ENCODE measurements around the gene DAPK1. TPM values are rescaled to one million over a fixed set of nuclear protein-coding genes. Genes with fewer than 3 reads are reported as not detected.

Gene DAPK1
- total RNA-seq, 1 donor from 2014 or later = 24.6 TPM

DNA sequence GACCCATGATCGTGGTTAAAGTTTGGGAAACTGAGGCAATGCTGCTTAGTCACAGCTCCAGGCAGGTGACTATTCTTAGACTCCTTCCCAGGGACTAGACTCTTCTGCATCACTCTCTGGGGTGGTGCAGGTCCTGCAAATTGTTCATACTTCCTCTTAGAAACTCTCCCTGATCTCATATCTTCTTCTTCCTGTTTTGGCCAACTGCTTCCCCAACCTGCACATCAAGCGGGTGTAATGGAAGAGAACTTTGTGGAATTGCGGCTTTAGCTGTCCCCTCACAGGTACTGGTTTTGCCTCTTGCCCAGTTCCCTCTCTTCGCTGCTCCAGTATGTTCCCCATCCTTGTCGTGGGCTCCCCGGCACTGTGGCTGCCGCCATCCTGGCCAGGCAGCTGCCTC lies 116.7 kb downstream of the DAPK1 start:
- H3K9me3 ChIP-seq = no peaks in the 10 kb centered on the region
- no peak overlapping the region for H3K27ac ChIP-seq
- H3K36me3 ChIP-seq = no peaks in the 10 kb centered on the region
- H3K27me3 ChIP-seq = no peaks in the 10 kb centered on the region
- DNase-seq (ENCODE audit: extremely low spot score in 2 of 2) = no peak
- no peaks in the 10 kb centered on the region for H3K4me1 ChIP-seq
- H3K4me3 ChIP-seq = no peak overlapping the region
- intact Hi-C loops (cut with DNase I) = no loop called here
- TF ChIP-seq, protein P1, sequence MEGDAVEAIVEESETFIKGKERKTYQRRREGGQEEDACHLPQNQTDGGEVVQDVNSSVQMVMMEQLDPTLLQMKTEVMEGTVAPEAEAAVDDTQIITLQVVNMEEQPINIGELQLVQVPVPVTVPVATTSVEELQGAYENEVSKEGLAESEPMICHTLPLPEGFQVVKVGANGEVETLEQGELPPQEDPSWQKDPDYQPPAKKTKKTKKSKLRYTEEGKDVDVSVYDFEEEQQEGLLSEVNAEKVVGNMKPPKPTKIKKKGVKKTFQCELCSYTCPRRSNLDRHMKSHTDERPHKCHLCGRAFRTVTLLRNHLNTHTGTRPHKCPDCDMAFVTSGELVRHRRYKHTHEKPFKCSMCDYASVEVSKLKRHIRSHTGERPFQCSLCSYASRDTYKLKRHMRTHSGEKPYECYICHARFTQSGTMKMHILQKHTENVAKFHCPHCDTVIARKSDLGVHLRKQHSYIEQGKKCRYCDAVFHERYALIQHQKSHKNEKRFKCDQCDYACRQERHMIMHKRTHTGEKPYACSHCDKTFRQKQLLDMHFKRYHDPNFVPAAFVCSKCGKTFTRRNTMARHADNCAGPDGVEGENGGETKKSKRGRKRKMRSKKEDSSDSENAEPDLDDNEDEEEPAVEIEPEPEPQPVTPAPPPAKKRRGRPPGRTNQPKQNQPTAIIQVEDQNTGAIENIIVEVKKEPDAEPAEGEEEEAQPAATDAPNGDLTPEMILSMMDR (IDR thresholded peaks at IDR 0.05) = no peak
- no peak for TF ChIP-seq POLR2AphosphoS5 (IDR thresholded peaks at IDR 0.05; ENCODE audit: insufficient read depth in 1 of 2, low read depth in 1 of 2)
- no peak for TF ChIP-seq POLR2A (IDR thresholded peaks at IDR 0.05)

DNA sequence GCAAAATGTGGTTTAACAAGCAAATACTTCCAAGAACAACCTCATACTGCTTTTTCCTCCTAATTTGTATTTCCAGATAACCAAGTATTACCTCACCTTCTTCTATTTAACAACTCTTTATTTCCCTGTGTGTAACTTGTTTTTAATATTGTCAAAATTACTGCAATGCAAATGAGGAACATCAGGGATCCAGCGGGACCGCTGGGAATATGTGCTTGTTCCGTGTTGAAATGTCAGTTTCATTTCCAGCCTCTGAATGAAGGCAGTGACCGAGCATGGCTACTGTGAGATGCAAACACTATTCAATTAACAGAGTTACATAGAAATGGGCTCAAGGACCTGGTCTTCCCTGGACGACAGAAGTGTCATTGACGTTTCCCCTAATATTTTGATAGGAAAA lies 117.5 kb downstream of the DAPK1 start:
- intact Hi-C loops (cut with DNase I) = no loop called here

DNA sequence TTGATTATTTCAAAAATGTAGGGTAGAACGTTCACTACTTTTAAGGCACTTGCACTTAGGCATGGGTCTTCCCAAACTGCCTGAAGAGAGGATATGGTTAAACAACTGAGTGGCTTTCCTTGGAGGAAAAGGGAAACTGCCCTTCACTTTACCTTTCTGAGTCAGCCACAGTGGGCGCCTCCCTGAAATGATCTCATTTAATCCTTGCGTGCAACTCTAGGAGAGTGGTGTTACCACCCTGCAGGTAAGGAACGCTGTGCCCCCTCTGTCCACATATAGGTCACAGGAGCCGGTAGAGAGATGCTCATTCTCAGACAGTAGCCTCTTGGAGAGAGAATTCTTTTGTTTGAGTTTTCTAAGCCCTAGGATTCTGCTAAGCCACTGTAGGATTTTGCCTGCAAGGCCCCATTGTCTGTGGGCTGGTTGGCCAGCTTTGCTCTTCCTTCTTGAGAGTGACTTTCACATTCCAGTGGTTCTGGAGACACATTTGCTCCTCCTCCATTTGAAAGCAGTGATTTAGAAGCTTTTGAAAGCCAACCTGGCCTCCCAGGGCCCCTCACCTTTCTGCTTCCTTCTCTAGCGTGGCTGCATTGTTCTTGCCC lies 118.0 kb downstream of the DAPK1 start:
- Histone ChIP-seq H3K9me3 (no peaks in the 10 kb centered on the region), H3K4me3 (no peak overlapping the region), H3K36me3 (no peaks in the 10 kb centered on the region), H3K4me1 (no peaks in the 10 kb centered on the region), H3K27me3 (no peaks in the 10 kb centered on the region), H3K27ac (no peak overlapping the region)
- TF ChIP-seq, protein P1 (IDR thresholded peaks at IDR 0.05) = no peak
- DNase-seq (ENCODE audit: extremely low spot score in 2 of 2) = no peak
- intact Hi-C loops (cut with DNase I) = no loop called here

More for the DNA sequence above, 117.5 kb downstream of the DAPK1 start:
- H3K4me1 ChIP-seq = no peaks in the 10 kb centered on the region
- no peak for DNase-seq (ENCODE audit: extremely low spot score in 2 of 2)
- H3K36me3 ChIP-seq = no peaks in the 10 kb centered on the region
- H3K27me3 ChIP-seq = no peaks in the 10 kb centered on the region
- H3K4me3 ChIP-seq = no peak overlapping the region
- no peaks in the 10 kb centered on the region for H3K9me3 ChIP-seq
- no peak for TF ChIP-seq POLR2A (IDR thresholded peaks at IDR 0.05)
- TF ChIP-seq, protein P1 (IDR thresholded peaks at IDR 0.05) = no peak
- H3K27ac ChIP-seq = no peak overlapping the region

DNA sequence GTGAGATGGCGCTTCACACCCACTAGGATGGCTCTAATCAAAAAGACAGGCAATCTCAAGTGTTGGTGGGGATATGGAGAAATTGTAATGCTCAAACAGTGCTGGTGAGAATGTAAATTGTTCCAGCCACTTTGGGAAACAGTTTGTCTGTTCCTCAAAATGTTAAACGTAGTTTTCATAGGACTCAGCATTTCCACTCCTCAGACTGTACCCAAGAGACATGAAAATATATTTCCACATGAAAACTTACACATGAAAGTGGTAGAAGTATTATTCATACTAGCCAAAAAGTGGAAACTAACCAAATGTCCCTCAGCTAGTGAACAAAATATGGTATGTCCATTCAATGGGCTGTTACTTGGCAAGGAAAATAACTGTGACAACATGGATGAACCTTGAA lies 120.6 kb downstream of the DAPK1 start:
- Histone ChIP-seq H3K4me3 (no peak overlapping the region), H3K9me3 (no peaks in the 10 kb centered on the region), H3K36me3 (no peaks in the 10 kb centered on the region), H3K4me1 (no peaks in the 10 kb centered on the region), H3K27ac (no peak overlapping the region), H3K27me3 (no peaks in the 10 kb centered on the region)
- intact Hi-C loops (cut with DNase I) = no loop called here
- DNase-seq (ENCODE audit: extremely low spot score in 2 of 2) = no peak
- TF ChIP-seq, protein P1 (IDR thresholded peaks at IDR 0.05) = no peak
- no peak for TF ChIP-seq POLR2A (IDR thresholded peaks at IDR 0.05)
- no peak for TF ChIP-seq POLR2AphosphoS5 (IDR thresholded peaks at IDR 0.05; ENCODE audit: insufficient read depth in 1 of 2, low read depth in 1 of 2)

DNA sequence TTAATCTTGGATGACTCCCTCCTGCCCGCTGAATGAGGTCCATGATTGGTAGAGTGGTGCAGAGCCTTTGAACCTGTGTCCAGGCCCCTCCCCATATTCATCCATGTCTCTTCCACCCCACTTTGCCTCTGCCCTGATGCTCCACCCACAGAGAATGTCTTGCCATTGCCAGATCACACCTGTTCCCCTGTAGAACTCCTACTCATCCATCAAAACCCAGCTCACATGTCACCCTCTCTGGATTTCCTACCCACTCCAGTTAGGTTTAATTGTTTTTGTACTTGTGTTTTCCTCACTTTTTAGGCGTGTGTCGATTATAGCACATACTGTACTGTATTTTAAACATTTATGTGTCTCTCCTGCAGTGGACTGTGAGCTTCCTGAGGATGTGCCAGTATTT lies 121.3 kb downstream of the DAPK1 start:
- Histone ChIP-seq H3K27me3 (no peaks in the 10 kb centered on the region), H3K27ac (no peak overlapping the region), H3K4me3 (no peak overlapping the region), H3K4me1 (no peaks in the 10 kb centered on the region), H3K9me3 (no peaks in the 10 kb centered on the region), H3K36me3 (no peaks in the 10 kb centered on the region)
- TF ChIP-seq POLR2AphosphoS5 (IDR thresholded peaks at IDR 0.05; ENCODE audit: insufficient read depth in 1 of 2, low read depth in 1 of 2) = no peak
- intact Hi-C loops (cut with DNase I) = no loop called here
- no peak for DNase-seq (ENCODE audit: extremely low spot score in 2 of 2)

Measured in vagina (tissue), 2 donors.